ENCODE measurements around the gene PILRA. TPM values are rescaled to one million over a fixed set of nuclear protein-coding genes. Genes with fewer than 3 reads are reported as not detected.
"Not testable (repeated sequence)": the region's sequence is repeated elsewhere in the genome, so short reads cannot be mapped to it uniquely, and the experiment has no call there.

Gene PILRA
- total and polyA plus RNA-seq, 8 donors: 5.0 to 52.3 (median 6.4) TPM

DNA sequence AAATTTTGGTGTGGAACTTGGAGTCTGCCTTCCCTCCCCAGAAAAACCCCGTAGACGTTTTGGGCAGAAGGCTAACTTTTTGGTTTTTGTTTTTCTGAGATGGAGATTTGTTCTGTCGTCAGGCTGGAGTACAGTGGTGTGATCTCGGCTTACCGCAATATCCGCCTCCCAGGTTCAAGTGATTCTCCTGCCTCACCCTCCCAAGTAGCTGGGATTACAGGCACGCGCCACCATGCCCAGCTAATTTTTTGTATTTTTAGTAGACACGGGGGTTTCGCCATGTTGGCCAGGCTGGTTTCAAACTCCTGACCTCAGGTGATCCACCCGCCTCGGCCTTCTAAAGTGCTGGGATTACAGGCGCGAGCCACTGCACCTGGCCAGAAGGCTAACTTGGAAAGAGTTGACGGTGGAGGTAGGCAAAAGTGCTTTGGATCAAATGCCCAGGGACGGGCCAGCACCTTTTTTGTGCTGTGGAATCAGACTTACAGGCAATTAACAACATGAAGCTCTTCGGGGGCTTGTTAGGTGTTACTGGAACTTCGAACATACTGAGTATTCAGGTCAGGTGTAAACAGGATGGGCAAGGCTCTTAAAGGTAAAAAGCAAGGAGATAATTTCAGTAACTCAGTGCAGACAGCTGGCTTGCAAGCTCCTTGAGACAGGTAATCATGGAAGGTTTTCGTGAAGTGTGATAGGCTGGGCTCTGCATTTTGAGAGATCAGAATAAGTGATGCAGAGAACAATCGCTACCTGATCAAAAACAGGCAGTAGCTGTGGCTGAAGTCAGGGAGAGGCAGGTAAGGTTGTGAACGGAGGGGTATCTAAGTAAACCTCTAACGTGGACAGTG, 61.2 kb downstream of the PILRA start:
- no peak for ATAC-seq
- Histone ChIP-seq H3K9me3 (no peaks in the 10 kb centered on the region), H3K4me3 (peak overlapping the region in 1 of 2 donors; percentile 87), H3K4me1 (peaks cover 17 to 63% of the 10 kb centered on the region in 2 donors), H3K27me3 (no peaks in the 10 kb centered on the region), H3K36me3 (peaks cover 0 to 37% of the 10 kb centered on the region in 2 donors), H3K27ac (peak overlapping the region; percentile 5 to 96)
- intact Hi-C loops (cut with DNase I): no loop called here
- peak in 1 of 4 donors; percentile 28 for DNase-seq
- TF ChIP-seq, protein P1, sequence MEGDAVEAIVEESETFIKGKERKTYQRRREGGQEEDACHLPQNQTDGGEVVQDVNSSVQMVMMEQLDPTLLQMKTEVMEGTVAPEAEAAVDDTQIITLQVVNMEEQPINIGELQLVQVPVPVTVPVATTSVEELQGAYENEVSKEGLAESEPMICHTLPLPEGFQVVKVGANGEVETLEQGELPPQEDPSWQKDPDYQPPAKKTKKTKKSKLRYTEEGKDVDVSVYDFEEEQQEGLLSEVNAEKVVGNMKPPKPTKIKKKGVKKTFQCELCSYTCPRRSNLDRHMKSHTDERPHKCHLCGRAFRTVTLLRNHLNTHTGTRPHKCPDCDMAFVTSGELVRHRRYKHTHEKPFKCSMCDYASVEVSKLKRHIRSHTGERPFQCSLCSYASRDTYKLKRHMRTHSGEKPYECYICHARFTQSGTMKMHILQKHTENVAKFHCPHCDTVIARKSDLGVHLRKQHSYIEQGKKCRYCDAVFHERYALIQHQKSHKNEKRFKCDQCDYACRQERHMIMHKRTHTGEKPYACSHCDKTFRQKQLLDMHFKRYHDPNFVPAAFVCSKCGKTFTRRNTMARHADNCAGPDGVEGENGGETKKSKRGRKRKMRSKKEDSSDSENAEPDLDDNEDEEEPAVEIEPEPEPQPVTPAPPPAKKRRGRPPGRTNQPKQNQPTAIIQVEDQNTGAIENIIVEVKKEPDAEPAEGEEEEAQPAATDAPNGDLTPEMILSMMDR (IDR thresholded peaks at IDR 0.05): no peak

- peak overlapping the region; percentile 94 to 96 for H3K27ac ChIP-seq
- no peaks in the 10 kb centered on the region for H3K27me3 ChIP-seq
- H3K9me3 ChIP-seq: no peaks in the 10 kb centered on the region
- ATAC-seq (peak; percentile 49), DNase-seq (peak in 2 of 4 donors; percentile 40 to 88)
- H3K4me3 ChIP-seq: peak overlapping the region; percentile 71 to 87
- intact Hi-C loops (cut with DNase I): no loop called here
- H3K36me3 ChIP-seq: peaks cover 0 to 37% of the 10 kb centered on the region in 2 donors
- H3K4me1 ChIP-seq: peaks cover 14 to 57% of the 10 kb centered on the region in 2 donors
- TF ChIP-seq, protein P1 (IDR thresholded peaks at IDR 0.05): no peak
Observed at GRCh38 chr7:100435401-100436304, 62.4 kb downstream of the PILRA start.

DNA sequence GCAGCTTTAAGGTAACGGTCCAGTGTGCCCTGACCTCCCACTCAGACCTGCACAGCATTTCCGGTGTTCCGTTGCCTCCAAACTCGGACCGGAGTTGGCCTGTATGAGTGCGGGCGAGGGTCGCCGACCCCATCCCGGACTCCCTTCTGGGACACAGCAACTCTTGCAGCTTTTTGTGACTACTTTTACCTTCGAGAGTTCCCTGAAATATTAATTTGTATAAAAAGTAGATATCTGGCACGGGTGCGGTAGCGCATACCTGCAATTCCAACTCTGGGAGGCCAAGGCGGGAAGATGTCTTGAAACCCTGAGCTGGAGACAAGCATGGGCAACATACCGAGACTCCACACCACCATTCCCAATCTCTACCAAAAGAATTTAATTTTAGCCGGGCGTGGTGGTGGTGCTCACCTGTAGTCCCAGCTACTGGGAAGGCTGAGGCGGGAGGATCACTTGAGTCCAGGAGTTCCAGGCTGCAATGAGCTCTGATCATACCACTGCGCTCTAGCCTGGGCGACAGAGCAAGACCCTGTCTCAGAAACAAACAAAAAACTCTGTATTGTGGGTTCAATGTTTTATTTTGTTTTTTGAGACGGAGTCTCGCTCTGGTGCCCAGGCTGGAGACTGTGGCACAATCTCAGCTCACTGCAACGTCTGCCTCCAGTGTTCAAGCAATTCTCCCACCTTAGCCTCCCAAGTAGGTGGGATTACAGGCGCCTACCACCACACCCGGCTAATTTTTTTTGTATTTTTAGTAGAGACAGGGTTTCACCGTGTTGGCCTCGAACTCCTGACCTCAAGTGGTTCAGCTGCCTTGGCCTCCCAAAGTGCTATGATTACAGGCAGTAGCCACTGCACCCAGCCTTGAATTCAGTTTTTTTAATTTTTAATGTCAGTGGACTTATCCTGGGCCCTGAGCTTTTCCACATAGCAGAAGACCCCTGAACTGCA, 64.1 kb downstream of the PILRA start:
- Histone ChIP-seq H3K27ac (peak overlapping the region; percentile 94 to 96), H3K27me3 (no peaks in the 10 kb centered on the region), H3K36me3 (peaks cover 0 to 26% of the 10 kb centered on the region in 2 donors), H3K9me3 (no peaks in the 10 kb centered on the region), H3K4me3 (peak overlapping the region in 1 of 2 donors; percentile 87), H3K4me1 (peaks cover 6 to 40% of the 10 kb centered on the region in 2 donors)
- intact Hi-C loops (cut with DNase I): no loop called here
- ATAC-seq (no peak), DNase-seq (no peak)
- TF ChIP-seq, protein P1 (IDR thresholded peaks at IDR 0.05): no peak

- H3K9me3 ChIP-seq: no peaks in the 10 kb centered on the region
- TF ChIP-seq, protein P1 (IDR thresholded peaks at IDR 0.05): no peak
- H3K4me3 ChIP-seq: no peak overlapping the region
- H3K27ac ChIP-seq: peak overlapping the region in 1 of 2 donors; percentile 4
- ATAC-seq: no peak
- no peaks in the 10 kb centered on the region for H3K27me3 ChIP-seq
- H3K4me1 ChIP-seq: peaks cover 6 to 32% of the 10 kb centered on the region in 2 donors
- intact Hi-C loops (cut with DNase I): no loop called here
- DNase-seq: no peak
- peaks cover 0 to 19% of the 10 kb centered on the region in 2 donors for H3K36me3 ChIP-seq
Observed at GRCh38 chr7:100438172-100438571, 64.9 kb downstream of the PILRA start.

DNA sequence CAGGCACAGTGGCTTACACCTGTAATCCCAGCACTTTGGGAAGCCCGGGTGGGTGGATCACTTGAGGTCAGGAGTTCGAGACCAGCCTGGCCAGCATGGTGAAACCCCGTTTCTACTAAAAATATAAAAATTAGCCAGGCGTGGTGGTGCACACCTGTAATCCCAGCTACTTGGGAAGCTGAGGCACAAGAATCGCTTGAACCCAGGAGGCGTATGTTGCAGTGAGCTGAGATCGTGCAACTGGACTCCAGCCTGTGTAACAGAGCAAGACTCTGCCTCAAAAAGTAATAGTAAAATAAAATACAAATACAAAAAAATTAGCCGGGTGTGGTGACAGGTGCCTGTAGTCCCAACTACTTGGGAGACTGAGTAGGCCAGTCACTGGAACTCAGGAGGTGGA, 65.4 kb downstream of the PILRA start:
- H3K9me3 ChIP-seq; ATAC-seq; DNase-seq; intact Hi-C loops (cut with DNase I); H3K4me3 ChIP-seq; H3K27me3 ChIP-seq; H3K27ac ChIP-seq: not testable (repeated sequence)
- Histone ChIP-seq H3K4me1 (peaks cover 6 to 27% of the 10 kb centered on the region in 2 donors), H3K36me3 (peaks cover 0 to 13% of the 10 kb centered on the region in 2 donors)

DNA sequence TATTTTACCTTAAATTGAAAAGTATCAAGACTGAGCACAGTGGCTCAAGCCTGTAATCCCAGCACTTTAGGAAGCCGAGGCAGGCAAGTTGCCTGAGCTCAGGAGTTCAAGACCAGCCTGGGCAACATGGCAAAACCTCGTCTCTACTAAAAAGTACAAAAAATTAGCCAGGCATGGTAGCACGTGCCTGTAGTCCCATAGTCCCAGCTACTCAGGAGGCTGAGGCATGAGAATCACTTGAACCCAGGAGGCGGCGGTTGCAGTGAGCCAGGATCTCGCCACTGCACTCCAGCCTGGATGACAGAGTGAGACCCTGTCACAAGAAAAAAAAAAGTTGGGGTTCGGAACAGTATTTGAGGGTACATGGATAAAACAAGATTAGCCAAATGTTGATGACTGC, 66.0 kb downstream of the PILRA start:
- H3K36me3 ChIP-seq; ATAC-seq; H3K27me3 ChIP-seq; H3K4me3 ChIP-seq; H3K9me3 ChIP-seq; intact Hi-C loops (cut with DNase I): not testable (repeated sequence)
- DNase-seq: peak in 1 of 4 donors; percentile 18
- peak overlapping the region in 1 of 2 donors; percentile 34 for H3K27ac ChIP-seq
- H3K4me1 ChIP-seq: peaks cover 6 to 25% of the 10 kb centered on the region in 2 donors
